ENCODE results near the gene MOSPD2. TPM values are rescaled to one million over a fixed set of nuclear protein-coding genes. Genes with fewer than 3 reads are reported as not detected.

The MOSPD2 gene
- total and polyA plus RNA-seq, 2 of the 8 experiments (the other 6 are each of a cell fraction or from before 2014, with no cell fraction given), result 4.5 to 12.1 TPM

- H4K5ac ChIP-seq (ENCODE audit: insufficient read length, low read depth, low read length), result no peak overlapping the region
- H3K18ac ChIP-seq (ENCODE audit: extremely low read depth, low read length), result no peak overlapping the region
- H3K4ac ChIP-seq (replicated peaks; ENCODE audit: insufficient read length, low read depth, low read length), result no peak overlapping the region
- peaks cover 0 to 6% of the 10 kb centered on the region in 2 experiments; a peak in 1 of 4 replicates for H3K9me3 ChIP-seq (ENCODE audit: insufficient read depth in 2 of 2, low read depth in 1 of 2, low read length in 1 of 2)
- H3K23me2 ChIP-seq (ENCODE audit: low read depth, low read length), result no peaks in the 10 kb centered on the region
- H3K79me2 ChIP-seq (ENCODE audit: control insufficient read depth in 1 of 2, insufficient read depth in 2 of 2, low read length in 2 of 2), result no peaks in the 10 kb centered on the region
- FAIRE-seq (no peak), DNase-seq (ENCODE audit: low read depth in 1 of 2, low spot score in 2 of 2) (no peak)
- H3K36me3 ChIP-seq (ENCODE audit: control insufficient read depth in 2 of 4, insufficient read depth in 4 of 4, low read length in 3 of 4), result peaks cover 0 to 12% (median 3%) of the 10 kb centered on the region in 4 experiments; a peak in 4 of 8 replicates
- no peak overlapping the region for H2BK5ac ChIP-seq (ENCODE audit: low read depth, low read length)
- no peak overlapping the region for H3K14ac ChIP-seq (ENCODE audit: insufficient read length)
- no peak overlapping the region for H2BK12ac ChIP-seq (ENCODE audit: low read depth, low read length)
- no peak overlapping the region for H2AFZ ChIP-seq (ENCODE audit: low read length)
- POLR2A ChIA-PET (ENCODE audit: partially characterized antibody), result no interaction called here
- H3K56ac ChIP-seq (replicated peaks; ENCODE audit: insufficient read length, low read depth, low read length), result no peak overlapping the region
- no peaks in the 10 kb centered on the region for H3K79me1 ChIP-seq (ENCODE audit: low read depth, low read length)
- CTCF ChIA-PET (ENCODE audit: partially characterized antibody), result no interaction called here
- TF ChIP-seq CHD2 (IDR thresholded peaks at IDR 0.05; ENCODE audit: low read length) (no peak), EZH2 (IDR thresholded peaks at IDR 0.05; ENCODE audit: low read depth, low read length, severe bottlenecking) (no peak), CTBP2 (IDR thresholded peaks at IDR 0.05; ENCODE audit: borderline replicate concordance, insufficient read depth, insufficient read length, low read length) (no peak), GABPA (IDR thresholded peaks at IDR 0.05; ENCODE audit: borderline replicate concordance, insufficient read depth, low read length) (no peak), RNF2 (IDR thresholded peaks at IDR 0.05; ENCODE audit: borderline replicate concordance, low read depth, low read length, missing control alignments, poor library complexity, severe bottlenecking) (no peak), SUZ12 (IDR thresholded peaks at IDR 0.05; ENCODE audit: low read length) (no peak), KDM4A (IDR thresholded peaks at IDR 0.05; ENCODE audit: low read depth, low read length, severe bottlenecking) (no peak), CBX8 (IDR thresholded peaks at IDR 0.05; ENCODE audit: borderline replicate concordance, low read depth, low read length) (no peak), SIN3A (conservative IDR thresholded peaks at IDR 0.05 in 1 of 2, IDR thresholded peaks at IDR 0.05 in 1 of 2; ENCODE audit: low read depth in 1 of 2, low read length in 2 of 2) (no peak), CBX5 (IDR thresholded peaks at IDR 0.05; ENCODE audit: low read depth, low read length) (no peak), TEAD4 (IDR thresholded peaks at IDR 0.05; ENCODE audit: low read depth, low read length) (no peak)
- no peak overlapping the region for H2BK15ac ChIP-seq (ENCODE audit: low read length)
- H3K4me3 ChIP-seq (ENCODE audit: extremely low read depth in 1 of 4, insufficient read depth in 2 of 4, low read depth in 3 of 4, low read length in 4 of 4), result no peak overlapping the region
- no peak overlapping the region for H2BK20ac ChIP-seq (ENCODE audit: low read length)
- H2AK5ac ChIP-seq (ENCODE audit: low read depth, low read length), result no peak overlapping the region
- H3K27ac ChIP-seq (ENCODE audit: low read depth, low read length), result no peak overlapping the region
- H3K4me2 ChIP-seq (ENCODE audit: insufficient read depth in 1 of 2, low read depth in 2 of 2, low read length in 2 of 2), result no peak overlapping the region
- no peak overlapping the region for H3K9ac ChIP-seq (replicated peaks in 1 of 4; ENCODE audit: extremely low read depth in 1 of 4, low read depth in 3 of 4, low read length in 3 of 4)
- H3K27me3 ChIP-seq (replicated peaks in 1 of 4; ENCODE audit: control insufficient read depth in 3 of 4, extremely low read depth in 1 of 4, insufficient read depth in 3 of 4, low read length in 3 of 4), result no peaks in the 10 kb centered on the region
- H4K8ac ChIP-seq (ENCODE audit: extremely low read depth, insufficient read depth, low read length), result no peak overlapping the region
- no peak overlapping the region for H4K91ac ChIP-seq (replicated peaks; ENCODE audit: insufficient read length, low read length)
- no peak overlapping the region for H2BK120ac ChIP-seq (replicated peaks; ENCODE audit: low read depth, low read length)
- no peaks in the 10 kb centered on the region for H3K4me1 ChIP-seq (replicated peaks in 1 of 4; ENCODE audit: control insufficient read depth in 3 of 4, insufficient read depth in 4 of 4, low read length in 3 of 4)
- H4K20me1 ChIP-seq (replicated peaks in 1 of 2; ENCODE audit: control insufficient read depth in 1 of 2, insufficient read depth in 2 of 2, low read length in 2 of 2), result no peaks in the 10 kb centered on the region
- no peak overlapping the region for H3K23ac ChIP-seq (ENCODE audit: insufficient read length)
Measured at GRCh38 chrX:14902537-14902936, 29.3 kb downstream of the MOSPD2 start.

All from H1 (cell line).